Stimulated activated naive CD8-positive, alpha-beta T cell treated with anti-CD3 and anti-CD28 coated beads, Interleukin-15, Interleukin-2, amounts not matched to agents 100 ng/mL and 50 ng/mL, for 24 hours (primary cell): Measurements from ENCODE around the gene SCAMP5.

ENCODE experiments used
- H3K27ac Mint-ChIP-seq: one replicate; pipeline ENCODE4 v1.8.0; 2021; ENCODE audit warnings: mild to moderate bottlenecking, mixed read lengths
- H3K27me3 Mint-ChIP-seq: one replicate; pipeline ENCODE4 v1.8.0; 2021; ENCODE audit warnings: mixed read lengths
- H3K36me3 Mint-ChIP-seq: one replicate; pipeline ENCODE4 v1.8.0; 2021; ENCODE audit warnings: low read depth, mixed read lengths
- H3K4me1 Mint-ChIP-seq: one replicate; pipeline ENCODE4 v1.8.0; 2021; ENCODE audit warnings: low read depth, mixed read lengths
- H3K4me3 Mint-ChIP-seq: one replicate; pipeline ENCODE4 v1.8.0; 2021; ENCODE audit warnings: mild to moderate bottlenecking, mixed read lengths
- H3K9me3 Mint-ChIP-seq: one replicate; pipeline ENCODE4 v1.8.0; 2021; ENCODE audit warnings: mixed read lengths

SCAMP5 gene, protein sequence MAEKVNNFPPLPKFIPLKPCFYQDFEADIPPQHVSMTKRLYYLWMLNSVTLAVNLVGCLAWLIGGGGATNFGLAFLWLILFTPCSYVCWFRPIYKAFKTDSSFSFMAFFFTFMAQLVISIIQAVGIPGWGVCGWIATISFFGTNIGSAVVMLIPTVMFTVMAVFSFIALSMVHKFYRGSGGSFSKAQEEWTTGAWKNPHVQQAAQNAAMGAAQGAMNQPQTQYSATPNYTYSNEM

DNA sequence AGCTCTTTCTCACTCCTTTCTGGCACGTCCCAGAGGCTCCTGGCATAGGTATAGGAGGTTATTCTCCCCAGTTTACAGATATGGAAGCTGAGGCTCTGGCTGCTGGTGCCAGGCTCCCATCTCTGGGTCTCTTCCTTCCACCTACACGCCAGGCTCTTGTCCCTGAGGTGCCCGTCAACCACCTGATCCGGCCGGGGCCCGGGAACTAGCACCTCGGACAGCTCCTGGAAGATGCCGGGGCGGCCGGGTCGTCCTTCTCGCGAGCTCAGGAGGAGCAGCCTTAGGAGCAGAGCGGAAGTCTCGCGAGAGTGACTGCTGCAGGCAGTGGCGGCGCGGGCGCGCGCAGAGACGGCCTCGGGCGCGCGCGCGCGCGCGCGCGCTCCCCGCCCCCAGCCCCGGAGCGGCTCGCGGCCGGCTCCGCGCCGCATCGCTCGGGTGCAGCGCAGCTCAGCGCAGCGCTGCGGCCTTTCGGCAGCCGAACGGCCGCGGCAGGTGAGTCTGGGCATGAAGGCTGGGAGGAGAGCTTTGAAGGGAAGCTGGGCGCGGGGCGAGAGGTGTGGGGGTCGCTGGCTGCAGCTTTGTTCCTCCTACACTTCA, at the start of gene SCAMP5:
SCAMP5 (plus strand) TSS at position 382 of the 597 bp plus-strand sequence. CDS start 16,277 bp downstream, outside the sequence.
- Mint-ChIP-seq H3K36me3 (no peaks in the 10 kb centered on the region), H3K9me3 (no peaks in the 10 kb centered on the region), H3K4me1 (peaks cover 21% of the 10 kb centered on the region), H3K27ac (peak within 1 kb of the TSS; percentile 53), H3K27me3 (peaks cover 43% of the 10 kb centered on the region), H3K4me3 (peak within 1 kb of the TSS; percentile 83)

DNA sequence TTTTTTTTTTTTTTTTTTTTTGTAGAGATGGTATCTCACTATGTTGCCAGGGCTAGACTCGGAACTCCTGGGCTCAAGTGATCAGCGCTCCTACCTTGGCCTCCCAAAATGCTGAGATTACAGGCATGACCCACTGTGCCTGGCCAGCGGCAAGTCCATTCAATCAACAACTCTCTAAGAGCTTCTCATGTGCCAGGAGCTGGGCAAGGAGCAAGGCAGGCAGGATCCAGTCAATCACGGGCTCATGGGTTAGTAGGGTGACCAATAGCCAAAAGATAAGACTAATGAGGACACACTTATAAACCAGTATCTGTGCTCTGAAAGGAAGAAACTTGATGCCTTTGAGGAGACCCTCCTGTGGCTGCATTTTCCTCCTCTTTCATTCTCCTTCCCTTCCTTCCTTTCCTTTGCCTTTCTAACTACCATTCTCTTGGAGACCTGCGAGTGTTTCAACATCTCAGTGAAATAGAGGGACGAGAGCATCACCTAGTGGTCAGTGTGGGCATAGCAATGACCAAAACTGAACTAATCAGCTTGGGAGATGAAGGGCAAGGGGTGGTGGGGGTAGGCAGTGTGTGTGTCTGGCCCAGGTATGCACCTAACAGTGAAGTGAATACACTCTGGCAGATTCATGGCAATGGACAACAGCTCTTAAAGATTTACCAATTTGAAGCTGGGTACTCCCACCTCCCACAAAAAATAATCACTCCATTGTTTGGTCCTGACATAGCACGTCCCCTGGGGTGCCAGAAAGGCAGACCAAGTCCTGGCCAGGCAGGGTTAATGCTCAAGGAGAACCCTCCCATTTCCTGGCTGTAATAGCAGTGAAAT, 45.1 kb upstream of the SCAMP5 start:
- Mint-ChIP-seq H3K4me1 (peaks cover 9% of the 10 kb centered on the region), H3K9me3 (no peaks in the 10 kb centered on the region), H3K36me3 (no peaks in the 10 kb centered on the region), H3K27me3 (peaks cover 4% of the 10 kb centered on the region), H3K4me3 (no peak overlapping the region), H3K27ac (peak overlapping the region; percentile 2)

DNA sequence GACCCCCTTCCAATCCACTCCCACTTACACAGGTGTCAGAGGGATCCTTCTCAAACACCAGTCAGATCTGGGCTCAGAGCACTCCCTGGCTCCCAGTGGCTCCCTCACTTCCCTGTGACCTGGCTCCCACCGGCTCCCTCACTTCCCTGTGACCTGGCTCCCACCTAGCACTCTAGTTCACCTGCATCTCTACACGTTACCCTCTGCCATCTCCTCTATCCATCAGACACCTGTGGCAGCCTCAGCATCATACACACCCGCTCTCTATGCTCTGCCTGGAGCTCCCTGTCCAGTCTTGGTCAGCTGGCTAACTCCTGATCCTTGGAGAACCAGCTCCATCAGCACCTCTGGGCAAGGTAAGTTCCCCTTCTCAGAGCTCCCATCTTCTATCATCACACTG, 44.4 kb upstream of the SCAMP5 start:
- no peak overlapping the region for H3K4me3 Mint-ChIP-seq

DNA sequence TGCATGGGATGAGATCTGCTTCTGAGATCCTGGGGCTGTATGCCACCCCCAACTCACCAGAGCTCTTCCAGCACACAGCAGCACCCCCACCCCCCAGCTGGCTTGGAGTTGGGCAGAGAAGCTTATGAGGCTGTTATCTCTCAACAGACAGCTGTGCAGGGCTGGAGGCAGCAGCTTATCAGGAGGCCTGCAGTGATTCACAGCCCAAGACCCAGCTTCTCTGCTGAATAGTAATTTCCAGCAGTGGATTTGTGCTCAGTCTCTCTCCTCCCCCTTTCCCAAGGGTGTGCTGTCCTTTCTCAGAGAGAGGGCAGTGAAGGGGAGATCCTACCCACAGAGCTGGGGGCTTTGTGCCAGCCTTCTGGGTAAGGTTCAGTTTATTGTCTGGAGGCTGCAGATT, 40.8 kb upstream of the SCAMP5 start:
- no peaks in the 10 kb centered on the region for H3K36me3 Mint-ChIP-seq
- H3K9me3 Mint-ChIP-seq = no peaks in the 10 kb centered on the region
- no peak overlapping the region for H3K27ac Mint-ChIP-seq
- peak overlapping the region; percentile 75 for H3K4me3 Mint-ChIP-seq
- H3K27me3 Mint-ChIP-seq = peaks cover 27% of the 10 kb centered on the region
- peaks cover 36% of the 10 kb centered on the region for H3K4me1 Mint-ChIP-seq

More for the DNA sequence above, 44.4 kb upstream of the SCAMP5 start:
- Mint-ChIP-seq H3K27me3 (peaks cover 4% of the 10 kb centered on the region), H3K4me1 (peaks cover 13% of the 10 kb centered on the region), H3K36me3 (no peaks in the 10 kb centered on the region), H3K27ac (peak overlapping the region; percentile 78), H3K9me3 (no peaks in the 10 kb centered on the region)

GRCh38 chr15:74955017-74955416, 40.3 kb upstream of the SCAMP5 start:
- Mint-ChIP-seq H3K27me3 (peaks cover 30% of the 10 kb centered on the region), H3K9me3 (no peaks in the 10 kb centered on the region), H3K36me3 (no peaks in the 10 kb centered on the region), H3K4me1 (peaks cover 41% of the 10 kb centered on the region), H3K4me3 (peak overlapping the region; percentile 75), H3K27ac (peak overlapping the region; percentile 31)

DNA sequence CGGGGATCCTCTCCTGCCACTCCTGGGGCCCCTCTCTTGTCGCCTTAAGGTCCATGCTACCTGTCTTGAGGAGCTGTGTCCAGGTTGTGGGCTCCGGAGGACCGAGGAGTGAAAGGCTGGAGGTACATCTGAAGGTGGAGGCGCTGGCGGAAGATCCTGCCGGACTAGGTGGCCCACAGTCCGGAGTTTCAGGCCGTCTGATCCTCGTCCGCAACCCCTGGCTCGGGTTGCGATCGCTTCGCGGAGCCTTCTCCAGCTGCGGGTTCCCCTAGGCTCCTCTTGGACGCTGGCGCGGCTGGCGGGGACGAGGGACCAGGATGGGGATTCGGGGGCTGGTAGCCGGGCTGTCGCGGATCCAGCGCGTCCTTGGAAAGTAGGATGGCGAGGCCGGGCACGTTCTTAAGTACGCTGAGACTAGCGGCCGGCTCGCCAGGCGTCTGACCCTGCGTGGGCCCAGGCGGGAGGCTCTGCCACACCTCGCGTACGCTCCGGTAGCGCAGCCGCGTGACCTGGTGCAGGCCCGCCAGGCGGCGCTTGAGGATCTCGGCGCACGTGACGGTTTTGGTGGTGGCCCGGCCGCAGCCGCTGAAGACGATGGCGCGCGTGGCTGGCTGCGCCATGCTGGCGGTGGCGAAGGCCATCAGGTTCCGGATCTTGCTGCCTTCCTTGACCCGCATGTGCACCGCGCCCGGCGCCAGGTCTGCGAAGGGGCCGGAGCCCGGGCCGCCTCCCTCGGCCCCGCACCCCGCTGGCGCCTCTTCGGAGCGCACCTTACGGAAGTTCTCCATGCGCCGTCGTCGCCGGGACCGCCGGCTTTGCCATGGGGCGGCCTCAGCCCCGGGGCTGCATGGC, 39.3 kb upstream of the SCAMP5 start:
- H3K9me3 Mint-ChIP-seq = no peaks in the 10 kb centered on the region
- H3K4me1 Mint-ChIP-seq = peaks cover 47% of the 10 kb centered on the region
- peaks cover 26% of the 10 kb centered on the region for H3K27me3 Mint-ChIP-seq
- H3K4me3 Mint-ChIP-seq = peak overlapping the region; percentile 75
- H3K36me3 Mint-ChIP-seq = no peaks in the 10 kb centered on the region
- H3K27ac Mint-ChIP-seq = peak overlapping the region; percentile 31

GRCh38 chr15:74956648-74957475, 38.5 kb upstream of the SCAMP5 start, which contains the start of gene RPP25:
RPP25 (minus strand) TSS chr15:74956772; CDS start chr15:74956583, 189 bp downstream.
- Mint-ChIP-seq H3K27ac (peak within 1 kb of the TSS; percentile 31), H3K9me3 (no peaks in the 10 kb centered on the region), H3K4me3 (peak within 1 kb of the TSS; percentile 75), H3K36me3 (no peaks in the 10 kb centered on the region), H3K27me3 (peaks cover 33% of the 10 kb centered on the region), H3K4me1 (peaks cover 55% of the 10 kb centered on the region)

DNA sequence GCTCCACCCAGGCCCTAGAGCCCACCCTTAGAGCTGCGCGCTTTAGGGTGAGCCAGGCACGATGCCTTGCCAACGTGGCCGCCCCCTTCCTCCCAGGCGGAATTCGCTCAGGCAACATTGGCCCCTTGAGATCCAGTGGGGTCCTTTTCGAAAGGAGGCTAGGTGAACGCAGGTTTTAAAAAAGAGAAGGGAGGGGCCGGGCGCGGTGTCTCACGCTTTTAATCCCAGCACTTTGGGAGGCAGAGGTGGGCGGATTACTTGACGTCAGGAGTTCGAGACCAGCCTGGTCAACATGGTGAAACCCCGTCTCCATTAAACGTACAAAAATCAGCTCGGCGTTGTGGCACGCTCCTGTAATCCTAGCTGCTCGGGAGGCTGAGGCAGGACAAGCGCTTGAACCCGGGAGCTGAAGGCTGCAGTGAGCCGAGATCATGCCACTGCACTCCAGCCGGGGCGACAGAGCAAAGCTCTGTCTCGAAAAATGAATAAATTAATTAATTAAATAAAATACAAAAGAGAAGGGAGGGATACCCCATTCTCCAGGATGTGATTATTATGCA, 37.8 kb upstream of the SCAMP5 start:
- Mint-ChIP-seq H3K36me3 (no peaks in the 10 kb centered on the region), H3K27ac (no peak overlapping the region), H3K9me3 (no peaks in the 10 kb centered on the region), H3K4me3 (peak overlapping the region; percentile 70), H3K27me3 (peaks cover 39% of the 10 kb centered on the region), H3K4me1 (peaks cover 55% of the 10 kb centered on the region)

DNA sequence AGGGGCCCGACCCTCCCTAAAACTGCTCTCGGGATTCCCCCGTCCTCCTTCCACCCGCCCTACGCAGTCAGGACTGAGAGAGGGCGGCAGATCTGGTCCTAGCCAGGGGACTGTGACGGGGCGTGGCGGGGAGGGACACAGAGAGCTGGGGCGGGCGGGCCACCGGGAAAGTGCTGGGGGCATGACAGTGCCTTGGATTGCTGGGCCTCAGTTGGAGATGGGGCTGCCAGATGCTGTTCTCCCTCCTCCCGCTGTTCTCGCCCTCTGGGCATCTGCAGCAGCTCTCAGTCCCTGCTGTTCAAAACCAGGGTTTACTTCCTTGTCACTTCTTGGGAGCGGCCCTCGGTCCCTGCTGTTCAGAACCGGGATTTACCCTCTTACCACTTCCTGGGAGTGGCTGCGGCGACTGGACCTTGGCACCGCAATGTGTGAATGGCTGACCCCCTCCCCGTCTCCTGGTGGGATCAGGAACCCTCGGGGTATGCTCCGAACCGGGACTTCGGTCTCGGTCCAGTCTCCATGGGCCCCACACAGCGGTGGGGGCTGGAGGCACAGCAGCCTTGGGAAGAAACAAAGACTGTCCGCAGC, 36.9 kb upstream of the SCAMP5 start:
- Mint-ChIP-seq H3K4me1 (peaks cover 55% of the 10 kb centered on the region), H3K36me3 (no peaks in the 10 kb centered on the region), H3K27me3 (peaks cover 48% of the 10 kb centered on the region), H3K9me3 (no peaks in the 10 kb centered on the region), H3K4me3 (peak overlapping the region; percentile 70), H3K27ac (no peak overlapping the region)

DNA sequence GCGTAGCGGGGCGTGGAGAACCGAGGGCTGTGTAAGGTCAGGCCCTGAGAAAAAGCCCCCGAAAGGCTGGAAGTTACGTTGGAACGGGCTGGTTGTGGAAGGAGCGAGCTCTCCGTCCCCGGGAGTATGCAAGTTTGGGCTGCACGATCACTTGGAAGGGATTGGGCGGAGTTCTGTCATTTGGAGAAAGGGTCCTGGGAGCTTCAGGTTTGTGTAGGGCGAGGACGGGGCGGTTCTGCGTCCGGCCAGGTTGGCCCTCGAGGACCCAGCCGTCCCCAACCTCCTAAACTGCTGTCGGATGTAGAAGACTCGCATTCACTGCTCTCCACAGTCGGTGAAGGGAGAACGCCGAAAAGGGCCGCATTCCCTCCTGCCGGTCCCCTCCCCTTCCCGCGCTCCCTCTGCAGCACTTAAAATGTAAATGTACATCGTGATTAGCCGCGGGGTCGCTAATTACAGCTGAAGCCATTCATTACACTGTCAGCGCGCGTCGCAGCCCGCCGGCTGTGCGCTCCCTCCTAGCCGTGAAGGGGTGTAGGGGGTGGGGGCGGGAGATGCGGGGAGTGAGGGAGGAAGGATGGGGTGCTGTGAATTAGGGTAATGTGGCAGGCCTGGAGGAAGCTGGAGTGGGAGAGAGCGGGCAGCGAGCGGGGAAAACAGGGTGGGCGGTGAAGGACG, 36.3 kb upstream of the SCAMP5 start:
- Mint-ChIP-seq H3K27me3 (peaks cover 49% of the 10 kb centered on the region), H3K4me1 (peaks cover 55% of the 10 kb centered on the region), H3K36me3 (no peaks in the 10 kb centered on the region), H3K9me3 (no peaks in the 10 kb centered on the region), H3K4me3 (peak overlapping the region; percentile 59), H3K27ac (peak overlapping the region; percentile 45)

DNA sequence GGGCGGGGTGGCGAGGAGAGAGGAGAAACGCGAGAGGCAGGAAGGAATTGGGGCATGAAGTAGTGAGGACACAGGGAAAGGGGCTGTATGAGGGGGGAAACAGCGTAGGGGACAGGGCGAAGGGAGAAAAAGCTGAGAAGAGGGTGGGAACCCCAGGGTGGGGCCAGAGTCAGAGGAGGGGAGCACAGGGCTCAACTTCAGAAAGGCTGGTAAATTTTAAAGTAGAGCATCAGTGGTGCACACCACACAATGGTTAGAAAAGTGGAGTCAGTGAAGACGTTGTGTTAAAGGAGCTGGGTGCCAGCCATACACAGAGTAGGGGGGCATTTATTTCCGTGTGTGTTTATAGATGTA, 35.8 kb upstream of the SCAMP5 start:
- Mint-ChIP-seq H3K27me3 (peaks cover 49% of the 10 kb centered on the region), H3K9me3 (no peaks in the 10 kb centered on the region)

GRCh38 chr15:74960286-74960685, 35.1 kb upstream of the SCAMP5 start:
- Mint-ChIP-seq H3K36me3 (no peaks in the 10 kb centered on the region), H3K9me3 (no peaks in the 10 kb centered on the region), H3K27me3 (peaks cover 51% of the 10 kb centered on the region), H3K4me3 (no peak overlapping the region), H3K27ac (peak overlapping the region; percentile 19), H3K4me1 (peaks cover 50% of the 10 kb centered on the region)

More for the DNA sequence above, 35.8 kb upstream of the SCAMP5 start:
- H3K4me3 Mint-ChIP-seq = peak overlapping the region; percentile 59
- peaks cover 55% of the 10 kb centered on the region for H3K4me1 Mint-ChIP-seq
- H3K36me3 Mint-ChIP-seq = no peaks in the 10 kb centered on the region
- no peak overlapping the region for H3K27ac Mint-ChIP-seq
